Measurements from ENCODE around the gene UBAP2L. TPM values are rescaled to one million over a fixed set of nuclear protein-coding genes. Genes with fewer than 3 reads are reported as not detected.

The UBAP2L gene
- total and polyA plus RNA-seq, 10 of the 15 experiments (the other 5 are each of a cell fraction or from before 2014, with no cell fraction given) = 49.9 to 198 (median 152) TPM

- TF ChIP-seq HSF1 (IDR thresholded peaks at IDR 0.05; ENCODE audit: low read depth, low read length) (no peak), SUPT20H (IDR thresholded peaks at IDR 0.05; ENCODE audit: borderline replicate concordance, control insufficient read depth, low read depth, low read length) (no peak), GATAD2B (conservative IDR thresholded peaks at IDR 0.05; ENCODE audit: low read depth) (no peak), RELA (IDR thresholded peaks at IDR 0.05; ENCODE audit: borderline replicate concordance, partially characterized antibody) (peak; percentile 40), RBBP5 (conservative IDR thresholded peaks at IDR 0.05) (no peak), BCLAF1 (IDR thresholded peaks at IDR 0.05) (no peak), NR2C2 (IDR thresholded peaks at IDR 0.05; ENCODE audit: borderline replicate concordance, control insufficient read depth, insufficient read length, low read depth) (no peak), NR2C1 (IDR thresholded peaks at IDR 0.05) (no peak), YBX1 (IDR thresholded peaks at IDR 0.05) (no peak), ASH2L (IDR thresholded peaks at IDR 0.05; ENCODE audit: borderline replicate concordance, low read depth) (no peak), NFXL1 (IDR thresholded peaks at IDR 0.05; ENCODE audit: borderline replicate concordance) (no peak), IKZF2 (IDR thresholded peaks at IDR 0.05) (peak; percentile 25 to 27; a peak in 2 of 4 replicates), JUND (IDR thresholded peaks at IDR 0.05; ENCODE audit: low read depth, low read length) (no peak), HDAC2 (IDR thresholded peaks at IDR 0.05) (no peak), EZH2 (IDR thresholded peaks at IDR 0.05; ENCODE audit: borderline replicate concordance, control insufficient read depth, low read depth, low read length) (no peak)
- TF ChIP-seq, protein P1, sequence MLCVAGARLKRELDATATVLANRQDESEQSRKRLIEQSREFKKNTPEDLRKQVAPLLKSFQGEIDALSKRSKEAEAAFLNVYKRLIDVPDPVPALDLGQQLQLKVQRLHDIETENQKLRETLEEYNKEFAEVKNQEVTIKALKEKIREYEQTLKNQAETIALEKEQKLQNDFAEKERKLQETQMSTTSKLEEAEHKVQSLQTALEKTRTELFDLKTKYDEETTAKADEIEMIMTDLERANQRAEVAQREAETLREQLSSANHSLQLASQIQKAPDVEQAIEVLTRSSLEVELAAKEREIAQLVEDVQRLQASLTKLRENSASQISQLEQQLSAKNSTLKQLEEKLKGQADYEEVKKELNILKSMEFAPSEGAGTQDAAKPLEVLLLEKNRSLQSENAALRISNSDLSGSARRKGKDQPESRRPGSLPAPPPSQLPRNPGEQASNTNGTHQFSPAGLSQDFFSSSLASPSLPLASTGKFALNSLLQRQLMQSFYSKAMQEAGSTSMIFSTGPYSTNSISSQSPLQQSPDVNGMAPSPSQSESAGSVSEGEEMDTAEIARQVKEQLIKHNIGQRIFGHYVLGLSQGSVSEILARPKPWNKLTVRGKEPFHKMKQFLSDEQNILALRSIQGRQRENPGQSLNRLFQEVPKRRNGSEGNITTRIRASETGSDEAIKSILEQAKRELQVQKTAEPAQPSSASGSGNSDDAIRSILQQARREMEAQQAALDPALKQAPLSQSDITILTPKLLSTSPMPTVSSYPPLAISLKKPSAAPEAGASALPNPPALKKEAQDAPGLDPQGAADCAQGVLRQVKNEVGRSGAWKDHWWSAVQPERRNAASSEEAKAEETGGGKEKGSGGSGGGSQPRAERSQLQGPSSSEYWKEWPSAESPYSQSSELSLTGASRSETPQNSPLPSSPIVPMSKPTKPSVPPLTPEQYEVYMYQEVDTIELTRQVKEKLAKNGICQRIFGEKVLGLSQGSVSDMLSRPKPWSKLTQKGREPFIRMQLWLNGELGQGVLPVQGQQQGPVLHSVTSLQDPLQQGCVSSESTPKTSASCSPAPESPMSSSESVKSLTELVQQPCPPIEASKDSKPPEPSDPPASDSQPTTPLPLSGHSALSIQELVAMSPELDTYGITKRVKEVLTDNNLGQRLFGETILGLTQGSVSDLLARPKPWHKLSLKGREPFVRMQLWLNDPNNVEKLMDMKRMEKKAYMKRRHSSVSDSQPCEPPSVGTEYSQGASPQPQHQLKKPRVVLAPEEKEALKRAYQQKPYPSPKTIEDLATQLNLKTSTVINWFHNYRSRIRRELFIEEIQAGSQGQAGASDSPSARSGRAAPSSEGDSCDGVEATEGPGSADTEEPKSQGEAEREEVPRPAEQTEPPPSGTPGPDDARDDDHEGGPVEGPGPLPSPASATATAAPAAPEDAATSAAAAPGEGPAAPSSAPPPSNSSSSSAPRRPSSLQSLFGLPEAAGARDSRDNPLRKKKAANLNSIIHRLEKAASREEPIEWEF (IDR thresholded peaks at IDR 0.05; ENCODE audit: insufficient replicate concordance, low read depth, low read length) = no peak
- TF ChIP-seq, protein P2, sequence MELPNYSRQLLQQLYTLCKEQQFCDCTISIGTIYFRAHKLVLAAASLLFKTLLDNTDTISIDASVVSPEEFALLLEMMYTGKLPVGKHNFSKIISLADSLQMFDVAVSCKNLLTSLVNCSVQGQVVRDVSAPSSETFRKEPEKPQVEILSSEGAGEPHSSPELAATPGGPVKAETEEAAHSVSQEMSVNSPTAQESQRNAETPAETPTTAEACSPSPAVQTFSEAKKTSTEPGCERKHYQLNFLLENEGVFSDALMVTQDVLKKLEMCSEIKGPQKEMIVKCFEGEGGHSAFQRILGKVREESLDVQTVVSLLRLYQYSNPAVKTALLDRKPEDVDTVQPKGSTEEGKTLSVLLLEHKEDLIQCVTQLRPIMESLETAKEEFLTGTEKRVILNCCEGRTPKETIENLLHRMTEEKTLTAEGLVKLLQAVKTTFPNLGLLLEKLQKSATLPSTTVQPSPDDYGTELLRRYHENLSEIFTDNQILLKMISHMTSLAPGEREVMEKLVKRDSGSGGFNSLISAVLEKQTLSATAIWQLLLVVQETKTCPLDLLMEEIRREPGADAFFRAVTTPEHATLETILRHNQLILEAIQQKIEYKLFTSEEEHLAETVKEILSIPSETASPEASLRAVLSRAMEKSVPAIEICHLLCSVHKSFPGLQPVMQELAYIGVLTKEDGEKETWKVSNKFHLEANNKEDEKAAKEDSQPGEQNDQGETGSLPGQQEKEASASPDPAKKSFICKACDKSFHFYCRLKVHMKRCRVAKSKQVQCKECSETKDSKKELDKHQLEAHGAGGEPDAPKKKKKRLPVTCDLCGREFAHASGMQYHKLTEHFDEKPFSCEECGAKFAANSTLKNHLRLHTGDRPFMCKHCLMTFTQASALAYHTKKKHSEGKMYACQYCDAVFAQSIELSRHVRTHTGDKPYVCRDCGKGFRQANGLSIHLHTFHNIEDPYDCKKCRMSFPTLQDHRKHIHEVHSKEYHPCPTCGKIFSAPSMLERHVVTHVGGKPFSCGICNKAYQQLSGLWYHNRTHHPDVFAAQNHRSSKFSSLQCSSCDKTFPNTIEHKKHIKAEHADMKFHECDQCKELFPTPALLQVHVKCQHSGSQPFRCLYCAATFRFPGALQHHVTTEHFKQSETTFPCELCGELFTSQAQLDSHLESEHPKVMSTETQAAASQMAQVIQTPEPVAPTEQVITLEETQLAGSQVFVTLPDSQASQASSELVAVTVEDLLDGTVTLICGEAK (IDR thresholded peaks at IDR 0.05; ENCODE audit: borderline replicate concordance) = no peak
These were observed 50.1 kb downstream of the UBAP2L start (continued) for GRCh38 chr1:154270833-154271232.
